Stimulated activated CD8-positive, alpha-beta memory T cell treated with anti-CD3 and anti-CD28 coated beads, Interleukin-7, amount 100 ng/mL, for 1 hour (primary cell): ENCODE results near the gene OPCML.

Source experiments
- DNase-seq, 2 donors: peaks; one replicate each; pipeline ENCODE4 v3.0.0-alpha.2; 2020; ENCODE audit warnings: low read depth in 2 of 2

The OPCML gene

DNA sequence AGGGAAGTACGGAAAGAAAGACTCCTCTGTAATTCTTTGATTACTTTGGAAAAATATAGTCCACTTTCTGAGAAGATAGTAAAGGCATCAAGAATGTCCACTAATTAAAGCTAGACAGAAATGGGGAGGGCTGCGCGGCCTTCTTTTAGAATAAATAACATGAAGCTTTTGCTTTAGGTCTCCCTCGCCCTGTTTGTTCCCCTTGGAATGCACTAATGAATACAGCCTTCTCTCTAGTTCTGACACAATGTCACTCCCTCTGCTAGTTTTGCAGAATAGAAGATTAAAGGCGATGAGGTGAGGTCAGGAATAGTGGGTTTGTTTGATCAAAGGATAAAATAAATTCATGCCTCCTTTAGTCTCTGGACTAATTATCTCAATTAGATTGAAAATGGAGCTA is 543.9 kb downstream of the OPCML start:
- no peak for DNase-seq

DNA sequence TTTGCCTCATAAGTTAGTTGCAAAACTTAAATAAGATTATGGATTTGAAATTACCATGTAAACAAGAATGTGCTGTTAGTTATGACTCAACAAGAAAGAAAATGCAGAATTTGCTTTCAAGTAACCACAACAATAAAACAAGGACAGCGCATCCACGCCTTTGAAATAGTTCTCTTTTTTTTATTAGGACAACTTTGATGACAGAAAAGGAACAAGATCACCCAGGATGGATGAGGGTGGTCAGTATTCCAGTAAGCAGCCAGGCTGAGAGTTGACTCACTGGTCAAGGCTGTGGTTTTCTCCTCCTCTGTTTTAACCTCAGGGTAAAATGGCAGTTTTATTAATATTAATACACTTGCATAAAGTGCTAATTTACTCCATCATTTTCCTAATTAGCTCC is 544.4 kb downstream of the OPCML start:
- DNase-seq: no peak

DNA sequence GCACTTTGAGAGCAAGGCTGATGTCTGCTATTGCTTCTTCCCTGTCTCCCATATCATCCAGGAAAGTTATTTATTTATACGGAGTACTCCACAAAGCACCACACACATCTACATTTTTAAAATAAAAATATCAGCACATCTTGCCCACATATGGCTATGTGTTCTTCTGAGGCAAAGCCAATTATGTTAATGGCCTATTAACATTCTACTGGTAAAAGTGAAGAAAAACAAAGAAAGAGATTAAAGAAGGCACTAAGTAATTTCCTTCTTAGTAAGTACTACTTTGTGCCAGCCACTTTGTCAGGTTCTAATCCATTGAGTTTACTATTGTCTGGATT is 548.7 kb downstream of the OPCML start:
- DNase-seq: no peak

DNA sequence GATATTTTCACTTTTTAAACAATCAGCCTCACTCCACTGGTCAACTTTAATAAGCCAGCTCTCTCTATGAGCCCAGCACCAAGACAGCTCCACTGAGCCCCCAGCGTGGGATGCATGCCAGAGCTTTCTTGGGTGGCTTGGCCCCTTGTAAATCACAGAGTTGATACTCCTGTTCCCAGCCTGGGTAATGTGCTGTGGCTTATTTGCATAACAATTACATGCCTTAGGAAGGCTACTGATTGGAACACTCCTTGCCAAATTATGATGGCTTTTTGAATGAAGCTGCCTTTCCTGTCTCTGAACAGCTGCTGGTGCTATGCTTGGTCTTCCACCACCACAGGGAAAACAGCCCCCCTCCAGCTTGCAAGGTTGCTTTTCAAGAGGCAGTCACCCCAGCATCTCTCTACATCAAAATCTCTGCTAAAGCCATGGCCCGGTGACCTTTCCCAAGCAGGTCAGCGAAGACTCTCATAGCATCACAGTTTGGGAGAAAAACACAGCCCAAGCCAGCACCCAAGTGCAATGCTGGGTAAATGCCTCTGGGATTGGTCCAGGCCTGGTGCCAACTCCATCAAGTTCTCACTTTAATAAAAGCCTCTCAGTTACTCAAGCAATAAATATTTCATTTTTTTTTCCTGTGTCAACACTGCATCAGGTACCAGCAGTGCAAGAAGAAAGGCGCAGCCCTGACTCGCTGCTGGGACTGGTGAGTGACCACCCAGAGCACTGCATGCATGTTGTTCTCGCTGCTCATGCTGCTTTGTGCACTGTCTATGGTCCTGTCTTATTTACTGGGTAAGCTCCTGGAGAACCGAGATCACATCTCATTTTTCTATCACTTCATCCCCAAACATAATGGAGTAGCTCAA is 549.3 kb downstream of the OPCML start:
- DNase-seq: no peak

DNA sequence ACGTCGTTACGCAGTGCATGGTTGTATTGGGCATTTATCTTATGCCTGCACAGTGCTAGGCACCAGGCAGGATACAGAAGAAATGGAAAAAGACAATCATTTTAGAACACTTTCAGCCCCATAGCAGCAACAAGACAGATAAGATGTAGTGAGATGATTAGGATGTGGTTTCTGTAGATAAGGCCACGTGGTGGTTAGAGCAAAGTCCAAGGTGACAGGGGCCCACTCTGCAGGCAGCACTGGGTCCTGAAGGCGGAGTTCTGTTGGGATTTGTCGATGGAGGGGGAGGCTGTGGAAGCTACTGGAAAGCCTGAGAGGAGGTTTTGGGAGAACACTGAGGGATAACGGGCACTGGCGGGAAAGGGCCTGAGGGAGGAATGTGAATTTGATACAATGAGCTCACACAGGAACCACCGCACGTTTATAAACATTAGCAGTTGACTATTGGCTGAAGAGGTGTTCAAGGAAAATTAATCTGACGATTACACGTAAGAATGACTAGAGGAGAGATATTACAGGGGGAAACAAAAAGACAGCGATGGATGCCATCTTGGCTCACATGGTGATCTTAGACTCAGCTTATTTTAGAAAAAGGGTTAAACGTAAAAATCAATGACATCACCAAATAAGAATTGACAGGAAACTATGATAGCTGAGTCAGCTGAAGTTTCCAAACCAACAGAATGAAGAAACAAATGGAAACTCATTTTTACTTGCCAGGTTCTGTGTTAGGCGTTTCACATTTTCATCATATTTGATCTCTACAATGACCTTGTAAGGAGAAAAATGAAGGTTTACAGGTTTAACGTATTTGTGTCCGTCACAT is 551.0 kb downstream of the OPCML start:
- no peak for DNase-seq

DNA sequence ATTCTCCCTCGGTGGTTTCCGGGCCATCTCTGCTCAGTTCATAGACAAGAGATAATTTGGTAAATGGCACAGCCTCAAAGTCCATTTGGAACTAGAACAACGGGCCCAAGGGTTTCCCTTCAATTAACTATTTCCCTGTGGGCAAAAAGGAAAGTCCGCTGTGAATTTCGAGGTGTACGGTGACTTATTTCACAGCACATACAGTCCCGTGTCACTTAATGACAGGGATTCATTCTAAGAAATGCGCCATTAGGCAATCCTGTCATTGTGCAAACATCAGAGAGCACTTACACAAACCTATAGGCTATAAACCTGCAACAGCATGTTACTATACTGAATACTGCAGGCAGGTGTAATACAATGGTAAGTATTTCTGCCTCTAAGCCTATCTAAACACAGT is 551.6 kb downstream of the OPCML start:
- no peak for DNase-seq

DNA sequence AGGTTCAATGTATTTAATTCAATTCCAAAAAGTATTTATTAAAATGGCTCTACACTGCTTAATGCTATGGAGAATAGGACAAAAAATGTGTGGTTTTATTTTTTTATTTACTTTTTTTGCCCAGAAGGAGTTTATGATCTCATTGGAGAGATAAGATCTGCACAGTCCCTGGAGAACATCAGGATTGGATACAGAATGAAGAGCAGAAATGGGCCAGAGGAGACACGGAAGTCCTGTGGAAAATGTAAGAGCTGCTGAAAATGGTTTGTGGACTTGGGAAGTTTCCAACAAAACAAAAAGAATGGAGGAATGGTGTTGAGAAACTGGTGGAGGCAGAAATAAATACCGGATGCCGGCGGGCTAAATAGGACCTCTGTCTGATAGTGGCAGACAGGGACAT is 554.6 kb downstream of the OPCML start:
- DNase-seq: no peak

DNA sequence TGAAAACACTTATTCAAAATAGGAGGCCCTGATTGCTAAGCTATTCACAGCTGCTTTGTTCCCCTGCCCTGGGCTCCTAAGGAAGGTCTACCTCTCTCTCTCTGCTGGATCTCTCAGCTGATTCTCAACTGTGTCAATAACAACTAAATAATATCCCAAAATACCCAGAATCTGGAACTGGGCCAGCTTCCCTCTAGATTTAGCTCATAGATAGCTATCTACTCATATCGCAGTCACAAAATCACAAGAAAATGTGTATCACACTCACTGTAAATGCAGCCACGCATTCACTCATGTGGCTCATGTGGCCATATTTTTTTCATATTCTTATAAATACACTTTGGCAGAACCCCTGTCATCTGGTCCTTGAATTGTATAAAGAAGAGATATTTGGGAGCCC is 555.1 kb downstream of the OPCML start:
- no peak for DNase-seq

DNA sequence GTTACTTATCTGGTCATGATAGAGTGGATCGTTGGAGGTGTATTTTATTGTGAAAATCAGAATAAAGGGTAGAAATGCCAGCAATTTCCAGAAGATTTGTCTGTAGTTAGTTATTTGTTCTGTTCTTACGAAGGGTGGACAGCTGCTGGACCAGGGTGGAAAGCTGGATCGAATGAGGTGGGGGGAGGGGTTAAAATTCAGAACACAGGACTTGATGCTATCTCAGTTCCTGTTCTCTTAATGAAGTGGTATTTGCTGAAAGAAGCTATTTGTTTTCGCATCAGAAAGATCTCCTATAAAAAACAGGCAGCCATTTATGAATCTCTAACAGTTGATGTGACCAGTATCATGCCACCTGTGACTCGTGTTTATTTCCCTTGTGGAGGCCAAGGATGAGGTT is 556.2 kb downstream of the OPCML start:
- DNase-seq: no peak

DNA sequence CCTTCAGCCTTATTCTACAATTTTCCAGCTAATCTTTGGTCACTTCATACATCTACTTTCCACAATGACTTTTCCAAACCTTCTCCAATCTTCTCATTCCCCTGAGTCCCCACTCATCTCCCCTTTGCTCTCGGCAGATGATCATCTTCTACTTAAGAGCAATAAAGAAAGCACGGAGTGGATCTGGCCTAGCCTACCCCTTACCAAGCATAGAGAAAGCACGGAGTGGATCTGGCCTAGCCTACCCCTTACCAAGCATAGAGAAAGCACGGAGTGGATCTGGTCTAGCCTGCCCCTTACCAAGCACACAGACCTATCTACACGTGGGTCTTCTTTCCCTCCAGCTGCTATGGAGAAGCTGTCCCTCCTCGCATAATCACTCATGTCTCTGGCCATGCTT is 558.6 kb downstream of the OPCML start:
- no peak for DNase-seq

DNA sequence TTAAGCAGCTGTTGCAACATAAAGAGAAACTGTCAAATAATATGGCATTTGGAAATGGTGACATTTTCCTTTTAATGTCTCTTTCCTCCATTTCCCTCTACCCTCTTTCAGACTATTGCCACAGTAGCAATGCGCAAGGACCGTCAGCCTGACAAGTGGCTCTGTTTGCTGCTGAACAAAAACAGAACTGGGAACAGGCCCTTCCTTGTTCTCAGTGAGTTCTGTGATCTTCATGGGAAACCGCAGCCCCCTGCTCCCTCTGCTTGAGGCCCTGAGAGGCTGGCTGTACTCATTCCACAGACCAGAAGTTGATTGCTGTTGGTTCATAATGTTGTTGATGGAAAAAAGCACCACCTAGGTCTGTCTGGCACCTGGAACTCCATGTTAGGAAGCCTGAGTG is 559.7 kb downstream of the OPCML start:
- DNase-seq: no peak

DNA sequence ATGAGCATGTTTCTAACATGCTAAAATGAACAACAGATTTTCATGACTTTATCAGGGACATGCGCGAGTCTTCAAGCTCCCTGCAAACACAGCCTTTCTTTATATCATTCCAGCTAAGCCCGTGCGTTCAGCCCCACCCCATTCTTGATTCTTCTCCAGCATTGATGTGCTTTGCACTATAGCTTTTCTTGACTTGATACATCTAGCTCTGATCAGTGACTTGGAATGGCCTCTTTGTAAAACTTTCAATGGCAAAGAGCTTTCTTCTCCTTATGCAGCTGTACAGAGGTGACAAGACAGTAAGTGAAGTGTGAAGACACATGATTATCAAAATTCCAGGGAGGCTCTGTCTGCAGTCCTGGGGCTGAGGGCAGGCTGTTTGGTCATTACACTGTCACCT is 561.0 kb downstream of the OPCML start:
- DNase-seq: no peak

DNA sequence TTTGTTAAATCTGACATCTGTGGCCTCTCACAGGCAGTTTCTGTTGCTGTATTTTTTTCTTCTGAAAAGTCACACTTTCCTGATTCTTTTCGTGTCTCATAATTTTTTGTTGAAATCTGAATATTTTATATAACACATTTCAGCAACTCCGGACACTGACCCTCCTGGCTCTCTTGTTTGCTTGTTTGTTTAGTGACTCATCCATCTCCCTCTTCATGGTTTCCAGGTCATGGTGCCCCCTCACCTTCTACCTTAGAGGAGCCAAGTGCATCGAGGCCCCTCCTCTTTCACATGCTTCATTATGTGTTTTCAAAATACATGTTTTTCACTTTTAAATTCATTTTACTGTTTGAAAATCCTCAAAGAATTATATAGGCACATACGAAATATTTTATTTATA is 562.4 kb downstream of the OPCML start:
- DNase-seq: no peak

DNA sequence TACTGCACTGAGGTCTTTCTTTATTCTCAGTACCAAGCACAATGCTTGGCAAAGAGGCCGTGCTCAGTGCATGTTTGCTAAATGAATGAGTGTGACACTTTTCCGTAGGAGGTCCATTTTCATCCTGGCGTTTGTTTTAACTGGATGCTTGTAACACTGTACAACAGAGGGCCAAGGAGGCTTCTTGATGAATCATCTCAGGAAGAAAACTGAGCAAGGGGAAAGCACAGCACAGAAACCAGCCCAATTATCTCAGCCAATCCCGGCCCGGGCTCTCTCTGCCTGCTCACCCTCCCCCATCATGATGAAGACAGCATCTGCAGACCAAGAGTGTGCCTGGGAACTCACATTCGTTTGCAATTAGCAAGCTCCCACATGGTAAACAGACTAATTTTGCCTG is 570.3 kb downstream of the OPCML start:
- DNase-seq: no peak

DNA sequence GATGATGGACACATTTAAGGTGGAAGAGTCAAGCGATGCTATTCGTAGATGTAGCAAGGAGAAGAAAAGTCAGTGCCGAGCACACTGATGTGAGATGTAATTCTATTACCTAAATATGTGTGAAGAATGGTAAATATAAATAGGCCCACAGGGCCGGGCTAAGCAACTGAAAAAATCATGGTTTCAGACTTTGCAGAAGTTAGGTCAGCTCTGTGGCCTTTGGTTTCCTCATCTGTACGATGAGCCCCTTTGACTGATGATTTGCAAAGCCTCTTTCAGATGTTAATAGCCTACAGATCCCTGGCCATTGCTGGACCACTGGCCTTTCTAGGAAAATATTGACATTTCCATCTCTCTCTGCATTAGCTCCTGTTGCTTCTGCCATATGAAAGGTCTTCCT is 570.8 kb downstream of the OPCML start:
- DNase-seq: no peak

DNA sequence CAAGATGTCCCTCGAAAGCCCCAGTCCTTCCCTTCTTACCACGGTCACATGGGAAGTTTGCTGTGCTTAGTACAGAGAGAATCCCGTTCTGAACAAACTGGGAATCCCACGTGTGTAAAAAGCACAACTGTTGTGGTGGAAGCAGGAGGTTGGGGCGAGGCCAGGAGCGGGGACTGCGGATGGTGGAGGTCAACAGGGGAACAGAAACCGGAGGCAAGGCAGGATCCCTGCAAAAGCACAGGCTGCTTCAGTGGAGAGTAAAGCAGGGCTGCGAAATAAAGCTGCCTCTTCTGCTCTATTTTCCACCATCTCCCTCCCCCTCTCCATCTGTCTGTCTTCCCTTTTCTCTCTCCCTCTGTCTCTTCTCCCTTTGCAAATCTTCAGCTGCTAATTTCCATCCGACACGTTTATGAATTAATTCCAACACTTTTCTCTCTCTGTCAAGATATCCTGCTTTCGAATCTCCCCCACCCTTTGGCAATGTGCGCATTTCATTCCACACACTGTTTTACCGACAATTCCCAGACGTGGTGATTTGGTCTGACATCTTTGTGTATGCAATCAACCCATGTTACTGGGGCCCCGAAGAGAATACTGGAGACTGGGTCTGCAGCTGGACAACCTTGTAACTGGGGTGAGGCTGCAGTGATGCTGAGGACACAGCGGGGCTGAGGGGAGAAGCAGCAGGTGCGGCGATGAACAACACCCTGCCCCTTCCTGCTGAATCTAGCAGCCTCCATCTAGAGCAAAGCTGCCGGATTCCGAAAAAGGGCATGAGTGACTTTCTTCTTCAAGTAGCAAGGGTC is 571.8 kb downstream of the OPCML start:
- DNase-seq: no peak

DNA sequence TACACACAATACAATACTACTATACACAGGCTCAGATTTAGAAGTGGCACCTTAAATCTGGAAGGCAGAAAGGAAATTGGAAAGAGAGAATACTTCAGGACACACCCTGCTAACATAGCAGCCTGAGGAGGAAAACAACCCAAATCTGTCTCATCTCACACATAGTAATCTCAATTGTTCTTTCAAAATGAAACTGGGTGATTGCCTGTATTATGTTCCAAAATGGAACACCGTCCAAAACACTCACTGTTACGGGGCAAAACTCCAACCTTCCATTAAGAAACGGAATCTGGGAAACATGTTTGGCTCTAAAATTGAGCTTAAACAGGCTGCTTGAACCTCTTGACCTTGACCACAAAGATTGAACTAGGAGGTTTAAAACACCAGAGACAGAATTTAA is 572.6 kb downstream of the OPCML start:
- DNase-seq: no peak

DNA sequence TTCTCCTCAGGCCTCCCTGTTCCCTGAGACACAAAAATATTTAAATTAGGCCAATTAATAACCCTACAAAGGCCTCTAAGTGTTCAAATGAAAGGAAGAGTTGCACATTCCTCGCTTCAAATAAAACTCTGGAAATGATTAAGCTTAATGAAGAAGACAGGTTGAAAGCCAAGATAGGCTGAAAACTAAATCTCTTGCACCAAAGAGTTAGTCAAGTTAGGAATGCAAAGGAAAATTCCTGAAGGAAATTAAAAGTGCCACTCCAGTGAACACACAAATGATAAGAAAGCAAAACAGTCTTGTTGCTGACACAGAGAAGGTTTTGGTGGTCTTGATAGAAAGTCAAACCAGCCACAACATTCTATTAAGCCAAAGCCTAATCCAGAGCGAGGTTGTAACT is 574.4 kb downstream of the OPCML start:
- DNase-seq: no peak

DNA sequence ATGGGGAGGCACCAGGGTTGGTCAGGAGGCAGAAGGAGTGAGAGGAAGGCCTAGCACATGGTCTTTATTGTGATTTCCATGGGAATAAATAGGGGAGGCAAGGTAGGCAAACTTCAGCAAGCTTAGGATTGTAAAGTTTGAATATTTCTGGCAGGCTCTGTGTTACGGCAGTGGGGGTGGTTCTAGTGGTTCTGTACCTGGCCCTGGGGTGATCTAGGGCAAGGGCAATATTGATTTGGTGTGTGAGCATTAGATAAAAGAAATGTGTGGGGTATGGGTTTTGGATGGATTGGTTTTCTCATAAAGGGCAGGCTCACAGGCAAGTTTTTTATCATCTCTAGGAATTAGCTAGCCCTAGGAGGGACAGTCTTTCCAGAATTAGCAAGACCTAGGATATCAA is 584.0 kb downstream of the OPCML start:
- DNase-seq: no peak

DNA sequence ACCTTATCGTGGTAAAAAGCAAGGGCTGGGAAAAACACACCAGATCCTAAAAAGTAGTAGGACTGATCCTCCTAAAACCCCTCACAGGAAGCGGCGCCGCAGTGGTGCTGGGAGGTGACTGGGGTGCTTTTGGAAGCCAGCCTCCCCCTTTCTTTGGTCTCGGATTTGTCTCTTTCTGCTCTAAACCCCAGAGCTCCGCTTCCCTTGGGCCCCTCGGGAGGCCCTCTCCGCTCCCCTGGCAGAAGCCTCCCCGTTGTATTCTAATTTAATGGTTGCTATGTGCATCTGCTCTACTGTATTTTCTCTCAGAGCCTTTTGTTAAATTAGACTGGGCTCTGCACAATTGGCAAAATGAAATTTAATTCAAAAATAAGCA is 587.7 kb downstream of the OPCML start:
- no peak for DNase-seq

DNA sequence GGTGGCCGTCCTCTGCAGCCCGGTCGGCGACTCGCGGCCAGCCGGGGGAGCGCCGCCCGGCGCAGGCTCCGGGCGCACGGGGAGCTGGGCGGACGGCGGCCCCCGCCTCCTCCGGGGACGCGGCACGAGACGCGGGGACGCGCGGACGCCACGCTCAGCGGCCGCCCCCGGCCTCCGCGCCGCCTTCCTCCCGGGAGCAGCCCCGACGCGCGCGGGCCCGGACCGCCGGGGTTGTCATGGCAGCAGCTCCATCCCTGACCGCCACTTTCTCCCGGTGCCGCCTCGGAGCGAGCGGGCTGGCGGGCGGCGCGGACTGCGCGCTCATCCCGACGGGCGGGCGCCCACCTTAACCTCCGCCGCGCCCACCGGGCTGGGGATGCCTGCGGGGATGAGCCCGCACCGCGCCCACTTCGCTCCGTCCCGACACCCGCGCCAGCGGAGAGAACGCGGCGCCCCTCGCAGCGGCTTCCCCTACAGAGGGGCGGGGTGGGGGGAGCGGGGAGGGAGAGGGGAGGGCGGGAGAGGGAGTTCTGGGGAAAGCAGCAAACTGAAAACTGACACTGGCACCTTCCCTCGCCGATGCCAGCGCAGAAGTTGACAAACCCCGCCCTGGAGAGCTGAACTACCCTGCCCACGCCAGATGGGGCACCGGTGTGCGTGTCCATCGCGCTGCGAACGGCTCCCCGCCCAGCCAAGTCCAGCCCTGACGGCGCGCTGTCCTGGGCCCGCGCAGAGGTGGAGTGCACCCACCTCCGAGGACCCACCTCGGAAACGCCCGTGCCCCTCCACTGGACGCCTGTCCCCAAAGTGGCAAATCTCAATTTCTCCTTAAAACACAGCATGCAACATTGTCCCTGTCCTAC is 588.4 kb downstream of the OPCML start:
- no peak for DNase-seq

DNA sequence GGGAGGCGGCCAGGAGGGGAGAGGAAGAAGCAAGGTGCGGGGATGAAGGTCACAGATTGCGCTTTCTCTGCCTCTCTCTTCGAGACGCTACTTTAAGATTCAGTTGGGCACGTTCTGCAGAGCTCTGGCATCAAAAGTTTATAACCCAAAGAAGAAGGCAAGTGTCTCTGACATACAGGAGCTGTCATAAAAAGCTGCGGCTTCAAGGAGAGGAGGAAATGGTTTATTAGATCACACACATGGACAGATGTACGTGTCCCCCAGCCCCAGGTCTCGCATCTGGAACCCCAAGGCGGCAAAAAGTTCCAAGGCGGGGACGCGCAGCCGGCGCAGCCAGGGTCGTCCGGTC is 589.0 kb downstream of the OPCML start:
- no peak for DNase-seq
